SIG-M5 (cell line): Measurements from ENCODE around the gene TSFM.
"Not testable (repeated sequence)": the region's sequence is repeated elsewhere in the genome, so short reads cannot be mapped to it uniquely, and the experiment has no call there.

ENCODE experiments used
- DNase-seq: peaks from one replicate; lab custom pipeline; 2025; lab: John Stamatoyannopoulos, UW

TSFM gene

DNA sequence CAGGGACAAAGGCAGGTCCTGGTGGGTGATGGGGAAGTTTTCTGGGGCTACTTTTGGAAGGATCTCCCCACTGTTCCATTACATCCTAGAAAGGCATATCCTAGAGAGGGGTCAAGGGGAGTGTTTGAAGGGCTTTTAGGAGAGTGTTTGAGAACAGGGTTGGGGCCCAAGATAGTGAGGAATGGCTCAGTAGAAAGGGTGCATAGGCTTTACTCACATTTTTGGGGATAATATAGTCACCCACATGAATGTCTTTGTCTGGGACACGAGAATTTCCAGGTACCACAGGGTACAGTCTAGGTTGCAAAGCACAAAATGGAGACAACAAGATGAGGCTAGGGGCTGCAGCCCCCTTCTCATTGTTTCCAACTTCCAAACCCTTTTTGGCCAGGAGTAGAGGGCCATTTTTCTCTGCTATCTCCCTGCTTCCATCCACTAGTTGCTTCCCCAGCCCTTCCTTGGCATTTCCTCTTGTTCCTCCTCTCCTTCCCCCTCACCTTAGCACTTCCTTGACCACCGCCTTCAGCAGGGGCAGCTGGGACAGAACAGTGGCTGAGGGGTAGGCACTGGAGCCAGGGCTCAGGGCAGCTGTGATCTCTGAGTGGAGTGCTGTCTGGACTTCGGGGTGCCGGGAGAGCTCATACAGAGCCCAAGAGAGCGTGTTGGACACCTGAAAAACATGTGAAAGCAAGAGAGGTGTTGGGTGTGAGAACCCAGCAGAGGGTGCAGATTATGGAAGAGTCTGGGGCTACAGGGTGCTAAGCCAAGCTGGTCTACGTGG, 18.5 kb upstream of the TSFM start:
- no peak for DNase-seq

GRCh38 chr12:57764662-57765002, 18.0 kb upstream of the TSFM start:
- no peak for DNase-seq

DNA sequence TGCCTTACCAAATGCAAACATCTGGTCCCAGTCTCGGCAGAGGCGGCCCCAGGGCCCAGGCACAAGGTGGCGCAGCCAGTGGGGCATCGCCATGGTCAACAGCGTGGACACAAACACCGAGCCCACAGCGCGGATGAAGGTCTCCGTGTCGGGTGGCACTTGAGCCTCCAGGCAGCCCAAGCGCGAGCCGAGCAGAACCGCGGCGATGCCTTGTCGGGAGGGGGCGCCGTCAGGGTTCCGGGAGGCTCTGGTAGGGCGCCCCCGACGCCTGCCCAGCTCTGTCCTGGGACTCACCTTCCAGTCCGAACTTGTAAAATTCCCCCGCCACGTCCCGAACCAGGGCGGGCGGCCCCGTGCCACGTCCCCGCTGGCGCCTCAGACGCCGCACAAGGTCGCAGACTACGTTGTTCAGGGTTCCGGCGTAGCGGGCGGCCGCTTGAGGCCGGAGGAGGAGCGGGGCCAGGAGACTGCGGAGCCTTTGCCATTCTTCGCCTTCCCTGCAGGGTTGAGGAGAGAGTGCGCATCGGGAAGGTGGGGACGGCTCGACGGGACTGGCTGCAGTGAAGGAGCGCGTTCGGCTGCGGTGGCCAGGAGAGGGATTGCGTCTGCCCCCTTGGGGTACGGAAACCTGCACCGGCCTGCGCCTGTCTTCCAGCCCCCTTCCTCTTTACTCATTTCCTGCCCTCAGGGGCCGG, 17.4 kb upstream of the TSFM start:
- DNase-seq: no peak

GRCh38 chr12:57765698-57766463, 16.7 kb upstream of the TSFM start:
- no peak for DNase-seq

GRCh38 chr12:57766464-57767304, 15.9 kb upstream of the TSFM start, which contains the start of gene CYP27B1:
CYP27B1 (minus strand) TSS chr12:57767078; CDS start chr12:57767041, 37 bp downstream.
- no peak for DNase-seq

DNA sequence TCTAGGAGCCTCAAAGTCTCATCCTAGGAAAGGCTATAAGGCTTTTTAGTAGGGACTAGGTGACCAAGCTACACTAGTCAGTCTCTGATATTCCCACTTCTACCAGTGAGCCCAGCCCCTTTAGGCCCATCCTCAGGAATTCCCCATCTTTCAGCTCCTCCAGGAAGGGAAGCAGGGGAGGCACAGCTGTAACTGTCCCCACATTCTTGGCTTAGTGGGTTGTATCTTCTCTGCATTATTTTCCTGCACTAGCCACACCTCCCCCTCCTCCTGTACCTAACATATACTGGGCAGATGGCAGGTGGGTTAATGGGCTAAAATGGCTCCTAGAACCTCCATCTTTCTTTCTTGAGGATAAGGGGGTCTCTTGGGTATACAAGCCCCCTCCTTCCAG, 15.3 kb upstream of the TSFM start:
- no peak for DNase-seq

DNA sequence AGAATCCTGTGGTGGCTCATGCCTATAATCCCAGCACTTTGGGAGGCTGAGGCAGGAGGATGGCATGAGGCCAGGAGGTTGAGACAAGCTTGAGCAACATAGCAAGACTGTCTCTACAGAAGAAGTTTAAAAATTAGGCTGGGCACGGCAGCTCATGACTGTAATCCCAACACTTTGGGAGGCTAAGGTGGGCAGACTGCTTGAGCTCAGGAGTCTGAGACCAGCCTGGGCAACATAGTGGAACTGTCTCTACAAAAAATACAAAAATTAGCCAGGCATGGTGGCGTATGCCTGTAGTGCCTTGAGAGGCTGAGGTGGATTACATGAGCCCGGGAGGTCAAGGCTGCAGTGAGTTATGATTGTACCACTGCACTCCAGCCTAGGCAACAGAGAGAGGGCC, 14.7 kb upstream of the TSFM start:
- no peak for DNase-seq

DNA sequence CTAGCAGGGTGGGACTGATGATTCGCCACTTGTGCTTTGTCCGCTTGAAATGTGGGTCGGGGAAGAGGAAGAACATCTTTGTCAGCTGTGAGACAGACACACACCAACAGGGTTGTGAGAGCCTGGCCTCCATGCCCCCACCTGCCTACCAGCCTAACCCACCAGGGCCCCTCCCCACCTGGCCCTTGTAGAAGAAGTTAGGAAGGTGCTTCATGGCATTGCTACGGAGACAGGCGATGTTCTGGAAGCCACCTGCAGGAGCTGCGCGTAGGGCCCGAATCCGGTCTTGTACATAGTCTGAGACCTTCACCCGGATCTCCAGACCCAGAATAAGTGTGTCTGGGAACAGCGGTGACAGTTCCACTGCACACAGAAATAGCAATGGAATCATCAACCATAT, 13.0 kb upstream of the TSFM start:
- no peak for DNase-seq

DNA sequence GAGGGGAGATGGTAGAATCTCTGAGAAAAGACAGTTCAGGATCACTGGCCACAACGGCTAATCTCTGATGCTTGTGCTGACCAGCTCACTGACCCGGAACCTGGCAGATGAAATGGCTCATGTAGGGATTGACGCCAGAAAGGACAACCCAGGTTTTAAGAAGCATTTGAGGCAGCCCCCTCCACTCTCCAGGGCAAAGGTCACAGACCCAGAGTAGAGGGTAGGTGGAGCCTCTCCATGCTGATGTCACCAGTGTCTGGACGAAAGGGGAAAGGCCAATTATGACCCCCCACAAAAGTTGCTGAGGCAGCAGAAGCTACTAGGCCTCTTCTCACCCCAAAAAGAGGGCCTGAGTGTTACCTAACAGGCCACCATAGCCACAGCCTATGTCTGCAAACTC, 11.9 kb upstream of the TSFM start:
- DNase-seq: no peak

- peak; percentile 76 for DNase-seq
These were observed 11.2 kb upstream of the TSFM start for GRCh38 chr12:57771236-57771872.

GRCh38 chr12:57771873-57772428, 10.6 kb upstream of the TSFM start, which contains the start of gene METTL1:
METTL1 (minus strand) TSS chr12:57772105; CDS start chr12:57772083, 22 bp downstream.
- peak; percentile 82 for DNase-seq

DNA sequence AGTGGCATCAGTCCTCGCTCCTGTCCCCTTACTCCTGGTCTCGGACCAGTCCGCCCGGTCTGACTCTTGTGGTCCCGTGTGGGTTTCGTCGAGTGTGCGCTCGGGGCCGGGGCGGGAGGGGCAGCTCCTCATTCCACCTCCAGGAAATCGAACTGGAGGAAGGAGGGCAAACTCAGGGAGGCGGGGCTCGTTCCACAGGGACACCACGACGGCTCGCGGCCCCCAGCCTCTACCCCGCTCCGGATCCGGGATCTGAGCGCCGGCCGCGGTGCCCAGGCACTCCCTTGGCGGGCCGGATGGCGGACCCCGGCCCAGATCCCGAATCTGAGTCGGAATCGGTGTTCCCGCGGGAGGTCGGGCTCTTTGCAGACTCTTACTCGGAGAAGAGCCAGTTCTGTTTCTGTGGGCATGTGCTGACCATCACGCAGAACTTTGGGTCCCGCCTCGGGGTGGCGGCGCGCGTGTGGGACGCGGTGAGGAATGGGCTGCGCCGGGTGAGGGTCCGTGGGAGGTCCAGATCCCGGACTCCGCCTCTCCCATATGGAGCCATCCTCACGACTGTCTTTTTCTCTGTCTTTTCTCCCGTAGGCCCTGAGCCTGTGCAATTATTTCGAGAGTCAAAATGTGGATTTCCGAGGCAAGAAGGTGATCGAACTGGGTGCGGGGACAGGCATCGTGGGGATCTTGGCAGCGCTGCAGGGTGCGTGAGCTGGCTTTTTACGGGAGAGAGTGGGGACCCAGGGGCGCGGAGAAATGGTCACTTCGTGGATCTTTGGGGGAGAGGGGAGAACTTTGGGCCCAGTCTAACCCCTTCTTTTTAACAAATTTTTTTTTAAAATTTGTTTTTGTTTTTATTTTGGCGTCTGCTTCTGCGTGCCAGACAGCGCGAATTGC, 9.9 kb upstream of the TSFM start, which contains the start of gene EEF1AKMT3:
Gene EEF1AKMT3 (plus strand): TSS at position 186 of the 894 bp plus-strand sequence. CDS start 111 bp downstream, at position 297.
- DNase-seq: no peak

GRCh38 chr12:57774634-57775033, 8.0 kb upstream of the TSFM start:
- not testable (repeated sequence) for DNase-seq

DNA sequence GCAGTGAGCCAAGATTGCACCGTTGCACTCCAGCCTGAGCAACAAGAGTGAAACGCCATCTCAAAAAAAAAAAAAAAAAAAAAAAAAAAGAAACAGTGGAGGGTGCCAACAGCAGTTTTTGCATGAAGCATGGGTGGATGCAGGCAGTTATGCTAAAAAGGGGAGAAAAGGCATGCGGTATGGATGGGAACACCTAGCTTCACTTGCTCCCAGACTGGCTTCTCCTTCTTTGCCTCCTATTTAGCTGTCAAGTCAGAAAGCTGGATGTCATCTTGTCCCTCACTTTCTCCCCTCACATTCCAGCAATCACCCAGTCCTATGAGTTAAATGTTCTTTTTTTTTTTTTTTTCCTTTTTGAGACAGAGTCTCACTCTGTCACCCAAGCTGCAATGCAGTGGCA, 7.5 kb upstream of the TSFM start:
- no peak for DNase-seq

- no peak for DNase-seq
These were observed 6.9 kb upstream of the TSFM start for GRCh38 chr12:57775563-57776246.

DNA sequence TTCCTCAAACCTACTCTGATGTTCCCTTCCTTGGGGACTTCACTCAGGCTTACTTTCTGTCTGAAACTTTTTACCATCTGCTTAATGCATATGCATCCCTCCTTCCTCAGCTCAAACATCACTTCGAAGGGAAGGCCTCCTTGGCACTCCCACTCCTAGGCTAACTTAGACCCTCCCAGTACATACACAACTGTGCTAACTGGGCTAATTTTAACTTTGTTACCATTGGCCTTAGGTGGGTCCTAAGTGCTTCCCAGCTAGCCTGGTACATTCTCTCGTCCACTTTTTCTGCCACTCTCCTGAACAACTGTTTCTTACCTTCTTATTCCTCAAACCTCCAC, 6.4 kb upstream of the TSFM start:
- DNase-seq: no peak

- no peak for DNase-seq
These were observed 5.2 kb upstream of the TSFM start for GRCh38 chr12:57777367-57777766.

DNA sequence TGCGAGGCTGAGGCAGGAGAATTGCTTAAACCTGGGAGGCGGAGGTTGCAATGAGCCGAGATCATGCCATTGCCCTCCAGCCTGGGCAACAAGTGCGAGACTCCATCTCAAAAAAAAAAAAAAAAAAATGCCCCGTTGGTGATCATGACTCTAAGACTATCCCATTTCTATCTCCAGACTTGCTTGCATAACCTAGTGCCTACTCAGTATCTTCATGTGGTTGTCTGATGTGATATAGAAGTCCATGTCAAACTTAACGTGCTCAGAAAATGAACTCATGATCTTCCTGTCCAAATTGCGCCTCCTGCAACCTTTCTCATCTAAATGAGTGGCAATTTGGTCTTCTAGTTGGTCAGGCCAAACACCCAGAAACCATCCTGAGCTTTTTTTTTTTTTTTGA, 4.7 kb upstream of the TSFM start:
- no peak for DNase-seq

- no peak for DNase-seq
These were observed 2.9 kb upstream of the TSFM start for GRCh38 chr12:57779736-57780135.
